Measurements from ENCODE around the gene ENHO.

ENHO gene

DNA sequence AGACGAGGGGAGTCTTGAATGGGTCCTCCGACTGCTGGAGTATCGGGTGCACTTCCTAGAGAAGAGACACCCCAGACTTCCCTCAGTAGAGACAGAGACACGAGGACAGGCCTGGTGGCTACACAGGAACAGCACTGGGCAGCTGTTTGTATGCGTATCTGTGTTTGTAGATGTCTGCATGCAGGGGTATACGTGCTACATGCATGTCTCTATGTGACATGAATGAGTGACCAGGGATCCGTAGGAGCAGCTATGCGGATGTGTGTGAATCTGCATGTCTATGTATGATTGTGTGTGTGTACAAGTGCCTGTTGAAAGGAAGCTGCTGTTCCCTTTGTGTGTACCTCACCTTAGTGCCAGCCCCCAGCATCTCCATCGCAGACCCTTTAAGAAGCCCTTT lies 35.6 kb upstream of the ENHO start:
- H3K4me1 ChIP-seq (ENCODE audit: low read depth, poor library complexity, severe bottlenecking): no peaks in the 10 kb centered on the region
- H3K4me2 ChIP-seq: no peak overlapping the region
- H3K9ac ChIP-seq: no peak overlapping the region
- H3K36me3 ChIP-seq (ENCODE audit: insufficient read depth): no peaks in the 10 kb centered on the region
- no peak overlapping the region for H3K4me3 ChIP-seq (IDR thresholded peaks at IDR 0.05; ENCODE audit: insufficient read depth, low read depth, low read length)
- no peak overlapping the region for H2AFZ ChIP-seq (ENCODE audit: low read depth)
- no peak for TF ChIP-seq CTCF (conservative IDR thresholded peaks at IDR 0.05; ENCODE audit: low read depth, low read length)
- no peaks in the 10 kb centered on the region for H3K79me2 ChIP-seq (ENCODE audit: insufficient read depth, low read depth)
- H4K20me1 ChIP-seq (ENCODE audit: insufficient read depth): no peaks in the 10 kb centered on the region
- no peak overlapping the region for H3K27ac ChIP-seq
- peaks cover 35% of the 10 kb centered on the region for H3K27me3 ChIP-seq (ENCODE audit: insufficient read depth, low read depth)

- no peaks in the 10 kb centered on the region for H3K79me2 ChIP-seq (ENCODE audit: insufficient read depth, low read depth)
- H3K36me3 ChIP-seq (ENCODE audit: insufficient read depth): no peaks in the 10 kb centered on the region
- no peaks in the 10 kb centered on the region for H3K4me1 ChIP-seq (ENCODE audit: low read depth, poor library complexity, severe bottlenecking)
- no peak for TF ChIP-seq CTCF (conservative IDR thresholded peaks at IDR 0.05; ENCODE audit: low read depth, low read length)
- H3K27me3 ChIP-seq (ENCODE audit: insufficient read depth, low read depth): peaks cover 39% of the 10 kb centered on the region
- no peak overlapping the region for H3K4me3 ChIP-seq (IDR thresholded peaks at IDR 0.05; ENCODE audit: insufficient read depth, low read depth, low read length)
- no peak overlapping the region for H2AFZ ChIP-seq (ENCODE audit: low read depth)
- no peaks in the 10 kb centered on the region for H4K20me1 ChIP-seq (ENCODE audit: insufficient read depth)
- H3K4me2 ChIP-seq: no peak overlapping the region
- no peak overlapping the region for H3K27ac ChIP-seq
- no peak overlapping the region for H3K9ac ChIP-seq
These were observed 34.9 kb upstream of the ENHO start for GRCh38 chr9:34557426-34558321.

DNA sequence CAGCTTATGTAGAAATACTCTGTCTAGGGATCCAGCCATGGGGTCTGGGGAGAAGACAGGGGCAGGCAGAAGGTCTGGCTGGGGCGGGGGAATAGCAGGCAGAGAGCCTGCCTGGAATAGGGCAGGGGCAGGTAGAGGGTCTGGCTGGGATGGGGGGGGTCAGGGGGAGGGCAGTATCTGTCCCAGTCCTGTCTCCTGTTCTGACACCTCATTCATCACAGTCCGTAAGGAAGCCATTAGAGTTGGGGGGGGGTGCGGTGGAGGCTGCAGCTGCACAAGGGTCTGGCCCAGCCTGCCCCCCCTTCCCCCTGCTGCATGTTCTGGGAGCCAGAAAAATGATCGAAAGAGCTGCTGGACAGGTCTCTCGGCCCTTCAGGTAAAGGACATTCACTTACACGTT lies 34.2 kb upstream of the ENHO start:
- no peak for TF ChIP-seq CTCF (conservative IDR thresholded peaks at IDR 0.05; ENCODE audit: low read depth, low read length)

GRCh38 chr9:34555936-34556525 lies 33.2 kb upstream of the ENHO start:
- Histone ChIP-seq H3K4me3 (IDR thresholded peaks at IDR 0.05; ENCODE audit: insufficient read depth, low read depth, low read length) (no peak overlapping the region), H3K4me2 (no peak overlapping the region), H3K4me1 (ENCODE audit: low read depth, poor library complexity, severe bottlenecking) (no peaks in the 10 kb centered on the region), H3K79me2 (ENCODE audit: insufficient read depth, low read depth) (no peaks in the 10 kb centered on the region), H2AFZ (ENCODE audit: low read depth) (no peak overlapping the region), H3K27ac (no peak overlapping the region), H3K27me3 (ENCODE audit: insufficient read depth, low read depth) (peaks cover 45% of the 10 kb centered on the region), H4K20me1 (ENCODE audit: insufficient read depth) (no peaks in the 10 kb centered on the region), H3K36me3 (ENCODE audit: insufficient read depth) (no peaks in the 10 kb centered on the region), H3K9ac (no peak overlapping the region)
- TF ChIP-seq CTCF (conservative IDR thresholded peaks at IDR 0.05; ENCODE audit: low read depth, low read length): no peak

More for the DNA sequence above, 34.2 kb upstream of the ENHO start:
- no peak overlapping the region for H3K27ac ChIP-seq
- no peaks in the 10 kb centered on the region for H3K79me2 ChIP-seq (ENCODE audit: insufficient read depth, low read depth)
- H2AFZ ChIP-seq (ENCODE audit: low read depth): no peak overlapping the region
- H3K4me3 ChIP-seq (IDR thresholded peaks at IDR 0.05; ENCODE audit: insufficient read depth, low read depth, low read length): no peak overlapping the region
- no peaks in the 10 kb centered on the region for H3K4me1 ChIP-seq (ENCODE audit: low read depth, poor library complexity, severe bottlenecking)
- H3K4me2 ChIP-seq: no peak overlapping the region
- H3K36me3 ChIP-seq (ENCODE audit: insufficient read depth): no peaks in the 10 kb centered on the region
- no peaks in the 10 kb centered on the region for H4K20me1 ChIP-seq (ENCODE audit: insufficient read depth)
- H3K27me3 ChIP-seq (ENCODE audit: insufficient read depth, low read depth): peaks cover 41% of the 10 kb centered on the region
- no peak overlapping the region for H3K9ac ChIP-seq
